B cell (primary cell): ENCODE results near the gene PPARD.

Experiments
- EZH2 ChIP-seq: IDR thresholded peaks from 2 replicates; pipeline ENCODE4 v1.6.1; 2012; ENCODE audit warnings: borderline replicate concordance, low read depth, mild to moderate bottlenecking, moderate library complexity, low read length; ENCODE audit not compliant: insufficient read depth, poor library complexity, severe bottlenecking
- TF ChIP-seq, protein P1 (sequence below): fragments of 200-600 bp; IDR thresholded peaks from one replicate; pipeline ENCODE4 v1.8.0; 2022; ENCODE audit warnings: antibody characterized with exemption, mild to moderate bottlenecking

DNA sequence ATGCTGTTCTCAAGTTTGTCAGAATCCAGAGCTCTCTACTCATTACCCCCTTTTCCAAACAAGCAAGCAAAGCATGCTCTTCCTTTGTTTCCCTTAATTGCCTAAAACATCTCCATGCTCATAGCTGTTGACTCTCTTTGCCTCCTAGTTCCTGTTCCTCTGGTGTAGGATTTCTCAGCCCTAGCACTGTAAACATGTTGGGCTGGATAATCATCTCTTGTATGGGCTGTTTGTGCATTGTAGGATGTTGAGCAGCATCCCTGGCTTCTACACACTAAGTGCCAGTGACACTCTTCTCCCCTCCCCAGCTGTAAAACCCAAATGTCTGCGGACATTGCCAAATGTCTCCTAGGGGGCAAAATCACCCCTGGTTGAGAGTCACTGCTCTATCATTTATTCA, 14.0 kb downstream of the PPARD start:
- TF ChIP-seq, protein P1, sequence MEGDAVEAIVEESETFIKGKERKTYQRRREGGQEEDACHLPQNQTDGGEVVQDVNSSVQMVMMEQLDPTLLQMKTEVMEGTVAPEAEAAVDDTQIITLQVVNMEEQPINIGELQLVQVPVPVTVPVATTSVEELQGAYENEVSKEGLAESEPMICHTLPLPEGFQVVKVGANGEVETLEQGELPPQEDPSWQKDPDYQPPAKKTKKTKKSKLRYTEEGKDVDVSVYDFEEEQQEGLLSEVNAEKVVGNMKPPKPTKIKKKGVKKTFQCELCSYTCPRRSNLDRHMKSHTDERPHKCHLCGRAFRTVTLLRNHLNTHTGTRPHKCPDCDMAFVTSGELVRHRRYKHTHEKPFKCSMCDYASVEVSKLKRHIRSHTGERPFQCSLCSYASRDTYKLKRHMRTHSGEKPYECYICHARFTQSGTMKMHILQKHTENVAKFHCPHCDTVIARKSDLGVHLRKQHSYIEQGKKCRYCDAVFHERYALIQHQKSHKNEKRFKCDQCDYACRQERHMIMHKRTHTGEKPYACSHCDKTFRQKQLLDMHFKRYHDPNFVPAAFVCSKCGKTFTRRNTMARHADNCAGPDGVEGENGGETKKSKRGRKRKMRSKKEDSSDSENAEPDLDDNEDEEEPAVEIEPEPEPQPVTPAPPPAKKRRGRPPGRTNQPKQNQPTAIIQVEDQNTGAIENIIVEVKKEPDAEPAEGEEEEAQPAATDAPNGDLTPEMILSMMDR = no peak
- no peak for TF ChIP-seq EZH2
